GM23338 (cell line): Measurements from ENCODE around the gene ZNF276.

Experiments used
- CREB1 ChIP-seq: fragments of 250-450 bp; sonication (Bioruptor Pico); IDR thresholded peaks from 2 replicates; pipeline ENCODE4 v1.5.0; 2020; ENCODE audit warnings: low read depth, mild to moderate bottlenecking, moderate library complexity
- CTCF ChIP-seq, 2 experiments: fragments of 200-600 bp in 1 of 2; sonication (generic) in 1 of 2; conservative IDR thresholded peaks; 2 replicates each; pipeline versions ENCODE4 v1.5.1 to v1.6.1; 2016 to 2017; ENCODE audit warnings: antibody characterized with exemption in 2 of 2, low read depth in 2 of 2, mild to moderate bottlenecking in 2 of 2, moderate library complexity in 1 of 2
- ETS1 ChIP-seq: IDR thresholded peaks from 2 replicates; pipeline ENCODE4 v1.6.1; 2016; ENCODE audit warnings: antibody characterized with exemption
- EZH2 ChIP-seq: fragments of 200-600 bp; sonication (generic); IDR thresholded peaks from one replicate; pipeline ENCODE4 v1.8.0; 2017; ENCODE audit warnings: antibody characterized with exemption, mild to moderate bottlenecking, low read depth; ENCODE audit not compliant: unreplicated experiment
- EZH2phosphoT487 ChIP-seq: fragments of 200-600 bp; sonication (generic); IDR thresholded peaks from one replicate; pipeline ENCODE4 v1.8.1; 2018; ENCODE audit warnings: antibody characterized with exemption; ENCODE audit not compliant: unreplicated experiment
- NANOG ChIP-seq: IDR thresholded peaks from 2 replicates; pipeline ENCODE4 v1.6.1; 2016; ENCODE audit warnings: antibody characterized with exemption, borderline replicate concordance
- POLR2AphosphoS5 ChIP-seq: IDR thresholded peaks from 2 replicates; pipeline ENCODE4 v1.6.1; 2016; ENCODE audit warnings: antibody characterized with exemption, low read depth
- REST ChIP-seq: IDR thresholded peaks from one replicate; pipeline ENCODE4 v1.6.1; 2018; ENCODE audit warnings: antibody characterized with exemption; ENCODE audit not compliant: unreplicated experiment
- ZNF114 ChIP-seq: fragments of 250-450 bp; sonication (Bioruptor Pico); IDR thresholded peaks from 2 replicates; pipeline ENCODE4 v1.5.0; 2020; ENCODE audit warnings: mild to moderate bottlenecking, moderate library complexity
- ZNF331 ChIP-seq: fragments of 250-450 bp; sonication (Bioruptor Pico); IDR thresholded peaks from 2 replicates; pipeline ENCODE4 v1.5.0; 2020; ENCODE audit warnings: low read depth, mild to moderate bottlenecking, moderate library complexity
- ZNF462 ChIP-seq: fragments of 250-450 bp; sonication (Bioruptor Pico); IDR thresholded peaks from 2 replicates; pipeline ENCODE4 v1.5.0; 2020; ENCODE audit warnings: mild to moderate bottlenecking, moderate library complexity

- no peak for TF ChIP-seq EZH2
- no peak for TF ChIP-seq CTCF (conservative IDR thresholded peaks at IDR 0.05; ENCODE audit: low read depth in 2 of 2)
- no peak for TF ChIP-seq EZH2phosphoT487
- no peak for TF ChIP-seq POLR2AphosphoS5
- TF ChIP-seq ZNF331 (CRISPR knock-in tag) = no peak
- no peak for TF ChIP-seq ZNF462 (CRISPR knock-in tag)
- TF ChIP-seq ETS1 = no peak
- TF ChIP-seq CREB1 (CRISPR knock-in tag) = no peak
- no peak for TF ChIP-seq REST
- no peak for TF ChIP-seq ZNF114 (CRISPR knock-in tag)
- TF ChIP-seq NANOG = no peak
Measured at GRCh38 chr16:89693931-89694783, 27.2 kb upstream of the ZNF276 start.
